Measurements from ENCODE around the gene ETV1. TPM values are rescaled to one million over a fixed set of nuclear protein-coding genes. Genes with fewer than 3 reads are reported as not detected.

Gene ETV1
- total and polyA plus RNA-seq, 4 donors = 12.7 to 85.3 (median 45.1) TPM

DNA sequence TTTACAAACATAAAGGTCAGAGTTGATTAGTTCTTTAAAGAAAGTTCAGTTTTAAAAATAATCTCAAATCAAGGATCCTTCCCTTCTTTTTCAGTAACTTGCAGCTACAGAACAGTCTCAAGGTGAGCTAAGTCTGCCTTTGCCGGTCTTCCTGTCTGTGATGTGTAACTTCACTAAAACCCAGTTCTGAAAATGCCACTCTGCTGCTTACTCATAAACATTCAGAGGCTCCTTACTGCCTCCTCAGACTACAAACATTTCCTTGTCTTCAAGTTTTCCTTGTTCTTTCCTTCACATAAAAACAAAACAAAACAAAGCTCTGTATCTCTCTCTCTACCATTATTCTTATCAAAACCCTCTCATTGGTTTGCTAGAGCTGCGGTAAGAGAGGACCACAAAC lies 128.7 kb downstream of the ETV1 start:
- DNase-seq = no peak
- H3K9ac ChIP-seq (ENCODE audit: insufficient read depth in 1 of 2, low read length in 2 of 2) = no peak overlapping the region
- no peaks in the 10 kb centered on the region for H3K9me3 ChIP-seq (ENCODE audit: control insufficient read depth in 4 of 4, insufficient read depth in 3 of 4, low read length in 3 of 4)
- H3K4me1 ChIP-seq (ENCODE audit: control insufficient read depth in 5 of 5, insufficient read depth in 5 of 5, low read length in 5 of 5) = peaks cover 0 to 6% (median 0%) of the 10 kb centered on the region in 5 donors
- no peak for ATAC-seq (ENCODE audit: insufficient read depth, low FRiP score)
- H3K27ac ChIP-seq (ENCODE audit: low read depth in 1 of 2, low read length in 1 of 2) = no peak overlapping the region
- TF ChIP-seq, protein P1, sequence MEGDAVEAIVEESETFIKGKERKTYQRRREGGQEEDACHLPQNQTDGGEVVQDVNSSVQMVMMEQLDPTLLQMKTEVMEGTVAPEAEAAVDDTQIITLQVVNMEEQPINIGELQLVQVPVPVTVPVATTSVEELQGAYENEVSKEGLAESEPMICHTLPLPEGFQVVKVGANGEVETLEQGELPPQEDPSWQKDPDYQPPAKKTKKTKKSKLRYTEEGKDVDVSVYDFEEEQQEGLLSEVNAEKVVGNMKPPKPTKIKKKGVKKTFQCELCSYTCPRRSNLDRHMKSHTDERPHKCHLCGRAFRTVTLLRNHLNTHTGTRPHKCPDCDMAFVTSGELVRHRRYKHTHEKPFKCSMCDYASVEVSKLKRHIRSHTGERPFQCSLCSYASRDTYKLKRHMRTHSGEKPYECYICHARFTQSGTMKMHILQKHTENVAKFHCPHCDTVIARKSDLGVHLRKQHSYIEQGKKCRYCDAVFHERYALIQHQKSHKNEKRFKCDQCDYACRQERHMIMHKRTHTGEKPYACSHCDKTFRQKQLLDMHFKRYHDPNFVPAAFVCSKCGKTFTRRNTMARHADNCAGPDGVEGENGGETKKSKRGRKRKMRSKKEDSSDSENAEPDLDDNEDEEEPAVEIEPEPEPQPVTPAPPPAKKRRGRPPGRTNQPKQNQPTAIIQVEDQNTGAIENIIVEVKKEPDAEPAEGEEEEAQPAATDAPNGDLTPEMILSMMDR (IDR thresholded peaks at IDR 0.05; ENCODE audit: control extremely low read depth, extremely low read depth) = no peak
- no peak overlapping the region for H3K4me3 ChIP-seq
- no peaks in the 10 kb centered on the region for H3K27me3 ChIP-seq (ENCODE audit: control insufficient read depth in 3 of 3, insufficient read depth in 3 of 3, low read length in 2 of 3)
- 95 to 96% methylated on average over 2 of the region's 2 CpGs for WGBS, 2 donors
- H3K36me3 ChIP-seq (ENCODE audit: control insufficient read depth in 4 of 4, insufficient read depth in 4 of 4, low read length in 4 of 4) = no peaks in the 10 kb centered on the region

DNA sequence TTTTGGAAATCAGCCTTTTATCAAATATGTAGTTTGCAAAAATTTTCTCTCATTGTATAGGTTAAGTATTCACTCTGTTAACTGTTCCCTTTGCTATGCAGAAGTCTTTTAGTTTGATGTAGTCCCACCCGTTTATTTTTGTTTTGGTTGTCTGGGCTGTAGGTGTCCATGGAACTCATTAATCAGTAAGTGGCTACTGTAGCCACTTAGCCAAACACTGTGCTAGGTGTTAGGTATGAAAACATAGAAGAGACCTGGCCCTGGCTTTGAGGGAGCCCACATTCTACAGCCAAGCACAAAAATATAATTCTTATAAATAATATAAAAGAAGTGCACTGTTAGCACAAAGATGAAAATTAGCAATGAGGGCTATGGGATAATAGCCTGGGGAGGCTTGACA lies 133.5 kb downstream of the ETV1 start:
- 71 to 78% methylated on average over 1 of the region's 1 CpG for WGBS, 2 donors
- Histone ChIP-seq H3K4me3 (no peak overlapping the region), H3K27me3 (ENCODE audit: control insufficient read depth in 3 of 3, insufficient read depth in 3 of 3, low read length in 2 of 3) (no peaks in the 10 kb centered on the region), H3K27ac (ENCODE audit: low read depth in 1 of 2, low read length in 1 of 2) (no peak overlapping the region), H3K36me3 (ENCODE audit: control insufficient read depth in 4 of 4, insufficient read depth in 4 of 4, low read length in 4 of 4) (no peaks in the 10 kb centered on the region), H3K9ac (ENCODE audit: insufficient read depth in 1 of 2, low read length in 2 of 2) (no peak overlapping the region), H3K9me3 (ENCODE audit: control insufficient read depth in 4 of 4, insufficient read depth in 3 of 4, low read length in 3 of 4) (no peaks in the 10 kb centered on the region), H3K4me1 (ENCODE audit: control insufficient read depth in 5 of 5, insufficient read depth in 5 of 5, low read length in 5 of 5) (peaks cover 0 to 6% (median 5%) of the 10 kb centered on the region in 5 donors)
- TF ChIP-seq, protein P1 (IDR thresholded peaks at IDR 0.05; ENCODE audit: control extremely low read depth, extremely low read depth) = no peak
- ATAC-seq (ENCODE audit: insufficient read depth, low FRiP score) (no peak), DNase-seq (no peak)

DNA sequence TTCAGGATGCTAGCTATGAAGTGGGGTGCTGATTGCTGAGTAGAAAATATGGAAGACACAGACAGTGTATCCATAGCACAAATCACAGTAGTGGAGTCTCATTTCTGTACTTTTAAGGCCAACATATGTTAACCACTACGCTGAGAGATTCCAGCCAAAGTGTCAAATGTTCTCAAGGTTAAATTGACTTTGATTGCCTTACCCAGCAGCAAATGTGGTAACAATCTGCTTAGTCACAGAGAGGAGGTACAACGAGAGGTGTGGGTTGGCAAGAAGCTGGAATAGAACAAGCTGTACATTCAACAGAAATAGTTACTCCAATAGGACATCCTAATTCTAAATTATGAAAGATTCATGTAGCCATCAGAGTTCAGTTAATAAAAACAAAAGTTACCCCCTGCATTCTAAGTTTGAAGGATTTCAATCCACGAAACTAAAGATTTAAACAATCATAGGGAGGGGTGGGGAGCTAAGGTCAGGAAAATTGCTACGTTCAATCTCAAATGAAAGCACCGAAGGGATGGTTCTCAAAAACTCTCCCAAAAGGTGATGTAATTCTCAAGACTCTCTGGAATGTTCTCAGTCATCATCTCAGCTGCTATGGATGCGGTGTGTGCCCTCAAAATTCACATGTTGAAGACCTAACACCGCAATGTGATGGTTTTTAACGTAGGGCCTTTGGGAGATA lies 137.0 kb downstream of the ETV1 start:
- no peak overlapping the region for H3K27ac ChIP-seq (ENCODE audit: low read depth in 1 of 2, low read length in 1 of 2)
- 86 to 89% methylated on average over 8 of the region's 8 CpGs for WGBS, 2 donors
- H3K36me3 ChIP-seq (ENCODE audit: control insufficient read depth in 4 of 4, insufficient read depth in 4 of 4, low read length in 4 of 4) = no peaks in the 10 kb centered on the region
- no peaks in the 10 kb centered on the region for H3K9me3 ChIP-seq (ENCODE audit: control insufficient read depth in 4 of 4, insufficient read depth in 3 of 4, low read length in 3 of 4)
- no peak overlapping the region for H3K4me3 ChIP-seq
- no peaks in the 10 kb centered on the region for H3K27me3 ChIP-seq (ENCODE audit: control insufficient read depth in 3 of 3, insufficient read depth in 3 of 3, low read length in 2 of 3)
- TF ChIP-seq, protein P1 (IDR thresholded peaks at IDR 0.05; ENCODE audit: control extremely low read depth, extremely low read depth) = no peak
- ATAC-seq (ENCODE audit: insufficient read depth, low FRiP score) (no peak), DNase-seq (no peak)
- H3K4me1 ChIP-seq (ENCODE audit: control insufficient read depth in 5 of 5, insufficient read depth in 5 of 5, low read length in 5 of 5) = peaks cover 4 to 25% (median 9%) of the 10 kb centered on the region in 5 donors
- H3K9ac ChIP-seq (ENCODE audit: insufficient read depth in 1 of 2, low read length in 2 of 2) = no peak overlapping the region

DNA sequence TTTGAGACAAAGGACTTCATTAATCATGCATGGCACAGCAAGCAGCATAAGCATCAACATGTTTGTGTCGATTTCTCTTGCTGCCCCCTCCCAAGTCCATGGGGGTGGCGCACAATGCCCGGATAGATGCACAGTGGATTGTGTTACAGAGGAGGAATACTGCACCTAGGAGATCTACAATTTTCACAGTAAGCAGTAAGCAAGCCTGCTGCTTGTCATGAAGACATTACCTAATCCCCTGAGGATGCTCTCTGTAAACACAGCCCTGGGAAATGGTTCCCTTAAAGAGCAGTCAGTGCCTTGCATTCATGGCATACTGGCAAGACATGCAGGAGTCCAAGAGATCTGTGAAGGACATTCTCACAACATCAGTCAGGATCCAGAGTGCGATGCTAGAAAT lies 137.7 kb downstream of the ETV1 start:
- no peak for ATAC-seq (ENCODE audit: insufficient read depth, low FRiP score)
- TF ChIP-seq, protein P1 (IDR thresholded peaks at IDR 0.05; ENCODE audit: control extremely low read depth, extremely low read depth) = no peak
- Histone ChIP-seq H3K36me3 (ENCODE audit: control insufficient read depth in 4 of 4, insufficient read depth in 4 of 4, low read length in 4 of 4) (no peaks in the 10 kb centered on the region), H3K27ac (ENCODE audit: low read depth in 1 of 2, low read length in 1 of 2) (no peak overlapping the region), H3K4me3 (no peak overlapping the region), H3K9ac (ENCODE audit: insufficient read depth in 1 of 2, low read length in 2 of 2) (no peak overlapping the region), H3K27me3 (ENCODE audit: control insufficient read depth in 3 of 3, insufficient read depth in 3 of 3, low read length in 2 of 3) (no peaks in the 10 kb centered on the region), H3K4me1 (ENCODE audit: control insufficient read depth in 5 of 5, insufficient read depth in 5 of 5, low read length in 5 of 5) (peaks cover 4 to 26% (median 9%) of the 10 kb centered on the region in 5 donors), H3K9me3 (ENCODE audit: control insufficient read depth in 4 of 4, insufficient read depth in 3 of 4, low read length in 3 of 4) (no peaks in the 10 kb centered on the region)
- no peak for DNase-seq
- 80 to 86% methylated on average over 4 of the region's 4 CpGs for WGBS, 2 donors
